DMS153 treated with DMSO at 0.1 percent for 48 hours (cell line): Measurements from ENCODE around the gene FGD2.
"Not testable (repeated sequence)": the region's sequence is repeated elsewhere in the genome, so short reads cannot be mapped to it uniquely, and the experiment has no call there.

Experiments used
- DNase-seq: peaks from one replicate; lab custom pipeline; 2025; ENCODE audit not compliant: unreplicated experiment; lab: John Stamatoyannopoulos, UW

FGD2 gene

DNA sequence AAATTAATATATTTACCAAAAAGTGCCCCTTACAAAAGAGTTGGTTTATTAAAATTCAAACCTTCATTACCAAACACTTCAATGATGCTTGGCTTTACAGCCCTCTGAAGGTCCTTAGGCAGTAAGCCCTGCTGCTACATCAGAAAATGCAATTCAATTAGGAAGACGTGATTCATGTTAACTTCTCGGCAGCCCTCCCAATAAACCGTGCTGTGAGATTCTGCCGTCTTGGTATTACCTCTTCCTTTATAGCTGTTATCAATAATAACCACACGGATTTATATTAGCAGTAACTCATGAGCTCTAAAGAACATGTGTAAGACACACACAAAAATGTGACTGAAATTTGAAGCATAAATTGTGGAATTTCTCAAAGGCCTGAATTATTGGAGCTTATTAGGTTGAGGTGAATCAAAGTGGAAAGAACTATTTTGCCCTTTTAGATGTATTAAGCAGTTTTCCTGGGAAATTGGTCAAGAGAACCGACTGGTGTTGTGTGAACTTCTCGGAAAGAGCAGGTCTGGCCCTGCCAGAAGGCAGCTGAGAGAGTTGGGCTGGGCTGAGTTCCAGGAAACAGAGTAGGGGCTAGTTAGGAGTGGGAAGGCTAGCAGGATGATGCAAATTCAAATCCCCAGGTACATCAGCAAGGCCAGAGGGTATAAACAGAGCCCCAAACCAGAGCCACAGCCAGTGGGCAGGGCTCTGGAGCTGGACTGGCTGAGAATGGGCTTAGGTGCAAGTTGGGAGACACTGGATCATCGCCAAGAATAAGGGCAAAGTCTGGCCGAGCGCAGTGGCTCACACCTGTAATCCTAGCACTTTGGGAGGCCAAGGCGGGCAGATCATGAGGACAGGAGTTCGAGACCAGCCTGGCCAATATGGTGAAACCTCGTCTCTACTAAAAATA is 33.1 kb downstream of the FGD2 start:
- no peak for DNase-seq

DNA sequence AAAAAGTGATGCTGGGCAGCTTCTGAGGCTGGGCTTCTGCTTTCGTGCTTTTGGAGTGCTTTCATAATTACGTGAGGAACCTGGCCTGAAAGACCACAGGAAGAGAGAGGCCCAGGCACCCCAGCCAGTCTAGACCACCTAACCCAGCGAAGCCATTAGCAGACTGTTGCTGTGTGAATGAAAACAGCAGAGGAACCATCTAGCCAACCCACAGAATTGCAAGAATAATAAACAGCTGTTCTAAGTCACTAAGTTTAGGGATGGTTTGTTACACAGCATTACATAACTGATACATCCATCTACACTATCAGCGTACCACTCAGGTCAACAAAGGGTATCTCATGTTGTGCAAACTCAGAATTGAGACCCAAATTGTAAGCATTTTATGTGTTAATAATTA is 34.5 kb downstream of the FGD2 start:
- no peak for DNase-seq

DNA sequence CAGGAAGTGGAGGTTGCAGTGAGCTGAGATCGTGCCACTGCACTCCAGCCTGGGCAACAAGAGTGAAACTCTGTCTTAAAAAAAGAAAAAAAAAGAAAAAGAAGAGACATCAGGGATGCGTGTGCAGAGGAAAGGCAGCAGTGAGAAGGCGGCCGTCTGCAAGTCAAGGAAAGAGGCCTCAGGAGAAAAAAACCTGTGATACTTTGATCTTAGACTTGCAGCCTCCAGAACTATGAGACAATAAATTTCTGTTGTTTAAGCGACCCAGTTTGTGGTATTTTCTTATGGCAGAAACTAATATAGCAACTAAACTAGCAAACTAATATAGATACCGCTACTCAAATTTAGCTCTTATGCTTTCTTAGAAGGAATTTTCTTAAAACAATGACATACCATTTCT is 36.1 kb downstream of the FGD2 start:
- no peak for DNase-seq

DNA sequence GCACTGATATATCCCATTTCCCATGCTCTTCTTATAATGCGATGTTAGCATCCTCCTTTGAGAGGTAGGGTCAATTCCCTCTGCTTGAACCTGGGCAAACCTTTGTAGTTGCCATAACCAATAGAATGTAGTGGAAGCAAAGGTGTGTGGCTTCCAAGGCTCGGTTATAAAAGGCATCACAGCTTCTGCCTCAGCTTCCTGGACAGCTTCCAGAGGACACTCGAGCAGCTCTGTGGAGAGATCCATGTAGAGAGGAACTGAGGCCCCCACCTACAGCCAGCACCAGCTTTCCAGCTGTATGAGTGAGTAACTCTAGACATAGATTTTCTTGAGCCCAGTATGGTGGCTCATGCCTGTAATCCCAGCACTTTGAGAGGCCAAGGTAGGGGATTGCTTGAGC is 36.7 kb downstream of the FGD2 start:
- DNase-seq = no peak

DNA sequence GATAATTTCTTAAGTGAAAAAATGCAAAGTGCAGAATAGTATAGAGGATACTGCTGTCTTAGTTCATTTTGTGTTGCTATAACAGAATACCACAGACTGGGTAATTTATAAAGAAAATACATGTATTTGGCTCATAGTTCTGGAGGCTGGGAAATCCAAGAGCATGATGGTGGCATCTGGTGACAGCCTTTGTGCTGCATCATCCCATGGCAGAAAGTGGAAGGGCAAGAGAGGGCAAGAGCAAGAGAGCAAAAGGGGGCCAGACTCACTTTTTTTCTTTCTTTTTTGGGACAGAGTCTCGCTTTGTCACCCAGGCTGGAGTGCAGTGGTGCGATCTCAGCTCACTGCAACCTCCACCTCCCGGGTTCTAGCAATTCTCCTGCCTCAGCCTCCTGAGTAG is 37.6 kb downstream of the FGD2 start:
- DNase-seq = not testable (repeated sequence)

DNA sequence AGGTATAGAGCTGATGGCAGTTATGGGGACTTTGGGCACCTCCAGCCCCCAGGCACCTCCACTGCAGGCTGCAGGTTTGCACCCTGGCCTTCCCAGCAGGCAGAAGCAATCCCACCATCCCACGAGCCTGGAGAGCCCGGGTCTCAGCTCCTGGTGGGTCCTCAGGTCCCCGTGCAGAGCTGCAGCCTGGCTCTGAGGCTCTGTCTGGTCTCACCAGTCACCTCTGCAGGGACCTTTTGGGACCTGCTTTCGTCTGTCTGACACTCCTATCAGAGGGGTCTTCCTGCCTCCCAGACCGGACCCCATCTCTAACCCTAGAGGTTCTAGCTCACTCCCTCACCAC is 41.9 kb downstream of the FGD2 start:
- no peak for DNase-seq

DNA sequence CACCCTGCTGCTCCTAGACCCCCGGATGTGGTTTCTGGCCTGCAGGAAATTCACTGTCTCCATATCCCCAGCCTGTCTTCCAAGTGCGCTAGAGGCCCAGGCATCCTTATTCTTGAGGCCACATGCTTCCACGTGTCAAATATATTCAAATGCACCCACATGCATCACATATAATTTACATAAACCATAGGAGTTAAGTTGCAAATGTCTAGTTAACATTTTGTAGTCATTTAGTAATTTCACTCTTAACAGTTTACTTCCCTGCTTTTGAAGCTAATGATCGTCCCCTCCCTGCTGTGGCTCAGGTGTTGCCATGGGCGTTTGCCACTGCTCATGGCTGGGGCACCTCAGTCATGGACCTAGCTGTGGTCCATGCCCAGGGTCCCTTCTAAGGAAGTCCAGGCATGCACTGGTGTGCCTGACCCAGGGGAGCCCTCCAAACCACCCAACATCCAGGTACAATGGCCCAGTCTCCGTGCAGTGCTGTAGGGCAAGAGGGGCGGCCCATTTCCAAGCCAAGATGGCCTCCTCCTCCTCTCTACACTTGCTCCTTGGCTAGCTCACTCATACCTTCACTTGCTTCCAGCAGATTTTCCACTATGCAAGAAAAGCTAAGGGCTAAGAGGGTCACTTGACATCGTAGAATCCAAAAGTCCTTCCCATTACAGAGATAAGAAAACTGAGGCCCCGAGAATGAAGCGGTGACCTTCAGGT is 42.4 kb downstream of the FGD2 start:
- no peak for DNase-seq

DNA sequence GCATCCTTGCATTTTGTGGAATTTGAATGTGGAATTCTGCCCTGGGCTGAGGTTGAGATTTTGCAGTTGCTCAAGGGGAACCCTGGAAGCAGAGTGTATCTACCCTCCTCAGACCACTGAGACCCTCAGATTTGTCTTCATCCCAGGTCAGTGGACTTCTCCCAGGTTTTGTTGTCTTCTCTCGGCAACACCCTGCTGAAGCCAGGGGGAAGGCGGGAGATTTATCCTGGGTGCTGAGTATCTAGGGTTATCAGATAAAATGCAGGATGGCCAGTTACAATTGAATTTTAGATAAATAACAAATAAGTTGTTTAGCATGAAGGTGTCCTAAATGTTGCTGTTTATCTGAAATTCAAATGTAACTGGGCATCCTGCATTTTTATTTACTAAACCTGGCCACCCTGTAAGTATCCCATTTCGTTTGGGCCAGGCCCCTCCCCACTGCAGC is 43.0 kb downstream of the FGD2 start:
- no peak for DNase-seq

DNA sequence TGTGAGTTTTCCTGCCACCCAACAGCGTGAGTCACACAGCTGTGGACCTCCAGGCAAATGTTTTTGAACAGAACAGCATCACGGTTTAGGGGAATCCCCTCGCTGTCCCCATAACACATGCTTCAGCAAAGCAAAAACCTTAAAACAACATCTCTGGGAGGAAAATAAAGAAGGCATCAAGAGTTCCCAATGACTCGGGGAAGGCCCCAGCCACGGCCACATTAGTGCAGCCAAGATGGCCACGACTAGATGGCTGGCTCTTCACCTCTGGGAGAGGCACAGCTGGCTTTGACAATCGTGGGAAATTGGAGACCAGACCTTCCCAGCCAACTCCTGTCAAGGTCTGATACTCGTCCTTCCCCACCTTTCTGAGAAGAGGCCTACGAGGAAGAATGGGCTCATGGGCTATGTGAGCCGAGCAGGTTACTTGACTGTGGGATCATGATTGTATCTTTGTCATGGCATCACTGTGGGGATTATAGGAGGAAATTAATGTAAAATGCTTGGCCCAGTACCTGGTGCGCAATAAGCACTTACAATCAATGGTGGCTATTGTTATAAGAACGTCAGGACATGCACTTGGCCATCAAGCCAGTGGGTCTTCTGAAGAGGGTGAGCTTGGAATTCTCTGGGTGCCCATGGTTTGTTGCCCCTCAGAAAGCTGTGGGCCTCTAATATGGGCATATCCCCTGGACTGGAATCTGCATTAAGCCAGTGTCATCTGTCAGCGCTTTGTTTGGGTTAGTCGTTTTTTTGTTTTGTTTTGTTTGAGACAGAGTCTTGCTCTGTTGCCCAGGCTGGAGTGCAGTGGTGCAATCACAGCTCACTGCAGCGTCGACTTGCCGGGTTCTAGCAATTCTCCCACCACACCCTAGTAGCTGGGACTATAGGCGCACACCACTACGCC is 43.6 kb downstream of the FGD2 start:
- no peak for DNase-seq

DNA sequence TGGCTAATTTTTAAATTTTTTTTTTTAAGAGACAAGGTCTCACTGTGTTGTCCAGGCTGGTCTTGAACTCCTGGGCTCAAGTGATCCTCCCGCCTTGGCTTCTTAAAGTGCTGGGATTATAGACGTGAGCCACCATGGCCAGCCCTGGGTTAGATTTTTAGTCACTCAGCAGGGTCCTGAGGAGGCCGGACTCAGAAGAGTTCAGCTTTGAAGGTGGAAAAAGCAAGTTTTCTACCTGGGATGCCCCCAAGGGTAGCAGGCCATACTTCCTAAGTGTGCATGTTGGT is 44.2 kb downstream of the FGD2 start:
- no peak for DNase-seq

DNA sequence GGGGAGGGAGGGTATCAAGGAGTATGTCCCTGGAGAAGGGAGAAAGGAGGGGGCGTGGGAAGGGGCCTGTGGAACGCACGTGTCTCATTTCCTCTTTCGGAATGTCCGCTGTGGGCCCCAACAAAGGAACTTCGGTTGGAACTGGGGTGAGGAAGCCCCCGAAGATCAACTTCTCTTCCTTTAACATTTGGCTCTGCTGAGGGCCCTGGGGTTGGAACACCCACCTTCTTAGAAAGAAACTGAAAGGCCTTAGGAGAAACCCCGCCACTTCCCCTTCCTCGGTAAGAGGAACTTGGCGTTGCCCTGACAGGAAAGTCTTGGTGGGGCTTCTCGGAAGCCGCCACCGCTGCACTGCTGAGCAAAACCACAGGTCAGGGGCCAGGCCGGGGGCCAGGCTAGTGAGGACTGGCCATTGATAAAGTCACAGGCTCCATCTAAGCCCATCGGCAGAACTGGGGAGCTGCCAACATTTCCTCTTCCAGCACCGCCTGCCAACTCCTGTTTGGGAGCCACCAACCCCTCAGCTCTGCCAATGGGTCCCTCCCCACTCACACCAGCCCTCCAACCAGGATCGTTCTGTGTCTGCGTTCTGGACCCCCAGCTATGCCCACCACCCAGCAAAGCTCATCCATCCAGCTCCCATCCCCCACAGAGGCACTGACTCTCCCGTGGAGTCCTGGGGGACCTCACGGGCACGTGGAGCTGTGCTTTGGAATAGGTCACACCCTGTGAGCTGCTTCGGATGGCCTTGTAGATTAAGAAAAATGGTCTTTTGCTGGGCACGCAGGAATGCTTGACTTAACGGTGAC is 44.8 kb downstream of the FGD2 start:
- DNase-seq = no peak

DNA sequence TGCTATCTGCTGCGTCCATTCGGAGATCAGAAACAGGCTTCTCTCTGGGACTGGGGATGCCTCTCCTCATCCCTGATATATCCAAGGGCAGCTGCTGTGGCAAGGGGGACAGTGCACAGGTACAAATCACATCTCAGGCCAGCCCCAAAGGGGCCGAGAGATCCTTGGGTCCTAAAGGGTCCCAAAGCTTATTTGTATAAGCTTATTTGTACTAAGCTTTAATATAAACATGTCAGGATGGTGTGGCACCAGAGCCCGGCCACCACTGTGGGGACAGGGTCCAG is 45.3 kb downstream of the FGD2 start:
- DNase-seq = no peak

DNA sequence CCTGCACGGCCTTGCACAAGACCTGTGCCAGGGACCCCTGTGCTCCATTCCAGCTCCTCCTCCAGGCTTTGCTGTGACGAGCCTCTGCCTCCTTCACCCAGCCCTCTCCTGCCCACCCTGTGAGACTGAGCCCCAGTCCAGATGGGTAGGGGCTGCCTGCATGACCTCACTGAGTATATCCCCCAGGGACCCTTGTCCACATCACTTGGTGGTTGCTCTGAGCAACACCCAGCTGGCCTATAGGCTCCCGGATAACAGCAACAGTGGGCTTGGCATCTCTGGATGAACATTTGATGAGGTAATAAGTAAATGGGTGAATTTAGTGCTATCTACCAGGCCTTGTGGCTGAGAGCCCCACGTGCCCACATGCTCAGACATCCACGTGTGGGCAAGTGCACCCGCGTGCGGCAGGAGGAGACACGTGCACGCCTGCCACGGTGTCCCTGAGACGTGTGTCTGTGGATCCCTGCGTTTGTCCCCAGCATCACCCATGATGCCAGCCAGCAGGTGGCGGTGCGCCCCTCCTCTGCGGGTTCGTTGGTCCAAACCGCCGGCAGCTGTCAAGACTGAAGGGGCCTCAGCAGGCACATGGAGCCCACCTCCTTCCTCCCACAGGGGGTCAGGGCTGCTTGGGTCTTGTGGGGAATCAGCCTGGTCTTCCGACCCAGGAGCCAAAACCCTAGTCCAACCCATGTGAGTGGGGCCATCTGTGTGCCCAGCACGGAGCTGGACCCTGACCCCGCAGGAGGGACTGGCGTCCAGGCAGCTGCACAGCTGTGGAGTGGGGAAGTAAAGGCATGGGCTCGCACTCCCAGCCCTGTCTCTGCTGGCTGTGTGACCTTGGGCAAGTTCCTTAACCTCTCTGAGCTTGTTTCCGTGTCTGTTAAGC is 45.9 kb downstream of the FGD2 start:
- no peak for DNase-seq

DNA sequence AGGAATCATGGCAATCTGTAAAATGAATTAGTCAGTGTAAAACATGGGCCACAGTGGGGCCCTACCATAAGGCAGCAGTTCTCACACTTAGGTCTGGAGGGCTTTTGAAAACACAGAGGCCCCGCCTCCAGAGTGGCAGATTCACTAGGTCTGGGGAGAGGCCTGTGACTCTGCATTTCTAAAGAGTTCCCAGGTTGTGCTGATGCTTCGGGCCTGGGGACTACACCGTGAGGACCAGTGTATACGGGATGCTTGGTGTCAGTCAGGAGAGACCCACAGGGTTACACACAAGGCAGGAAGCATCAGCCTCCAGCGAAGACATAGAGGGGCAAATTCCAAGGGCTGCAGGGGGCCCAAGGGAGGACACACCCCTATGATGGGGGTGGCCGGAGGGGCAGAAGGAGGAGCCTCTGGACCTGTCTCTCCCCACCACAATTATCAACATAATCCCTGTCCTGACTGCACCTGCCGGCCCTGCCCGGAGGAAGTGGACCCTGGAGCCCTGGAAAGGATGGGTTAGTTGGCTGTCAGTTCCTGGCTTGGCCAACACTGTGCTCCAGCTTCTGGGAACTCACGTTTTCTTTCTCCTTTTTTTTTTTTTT is 46.7 kb downstream of the FGD2 start:
- DNase-seq = no peak

DNA sequence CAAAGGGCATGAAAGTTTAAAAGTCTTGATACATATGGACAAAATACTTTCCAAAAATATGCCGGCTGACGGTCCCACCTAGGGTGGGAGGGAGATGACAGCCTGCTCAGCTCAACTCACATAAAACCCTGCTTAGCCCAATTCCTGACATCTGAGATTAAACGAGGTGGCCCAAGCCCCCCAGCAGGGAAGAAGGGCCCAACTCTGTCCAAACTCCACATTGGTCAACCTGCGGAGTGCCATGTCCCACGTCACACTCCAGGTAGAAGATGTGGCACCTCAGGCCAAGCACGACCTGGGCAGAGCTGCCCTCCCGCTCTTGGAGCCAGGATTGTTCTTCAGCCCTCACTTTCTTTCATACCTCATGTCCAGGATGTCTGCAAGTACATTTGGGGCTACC is 48.2 kb downstream of the FGD2 start:
- no peak for DNase-seq

DNA sequence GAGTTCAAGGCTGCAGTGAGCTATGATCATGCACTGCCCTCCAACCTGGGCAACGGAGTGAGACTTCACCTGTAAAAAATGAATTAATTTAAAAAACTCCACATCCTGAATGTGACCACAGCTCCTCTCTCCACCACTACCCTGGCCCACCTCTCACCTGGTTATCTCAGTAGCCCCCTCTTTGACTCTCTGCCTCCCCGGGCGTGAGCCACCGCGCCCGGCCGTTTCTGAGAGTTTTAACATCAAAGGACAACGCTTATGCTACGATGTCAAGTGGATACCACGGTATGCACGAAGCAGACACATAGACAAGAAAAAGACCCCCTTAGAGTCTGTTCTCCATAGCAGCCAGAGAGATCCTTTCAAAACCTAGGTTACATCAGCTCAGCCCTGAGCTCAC is 48.7 kb downstream of the FGD2 start:
- DNase-seq = no peak

DNA sequence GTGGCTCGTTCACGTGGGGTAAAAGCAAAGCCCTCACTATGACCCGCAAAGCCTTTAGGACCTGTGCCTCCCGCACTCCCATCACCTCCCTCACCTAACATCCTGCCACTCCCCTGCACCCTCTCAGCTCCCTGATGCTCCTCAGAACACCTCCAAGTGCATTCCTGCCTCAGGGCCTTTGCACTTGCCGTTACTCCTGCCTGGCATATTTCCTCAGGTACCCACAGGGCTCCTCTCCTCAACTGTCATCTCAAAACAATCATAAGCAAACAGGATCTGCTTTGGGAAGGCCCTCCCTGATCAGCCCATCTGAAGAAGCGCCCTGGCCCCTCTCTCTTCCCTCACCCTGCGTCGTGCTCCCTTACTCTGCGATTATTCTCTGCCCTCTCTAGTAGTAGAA is 49.1 kb downstream of the FGD2 start:
- no peak for DNase-seq

DNA sequence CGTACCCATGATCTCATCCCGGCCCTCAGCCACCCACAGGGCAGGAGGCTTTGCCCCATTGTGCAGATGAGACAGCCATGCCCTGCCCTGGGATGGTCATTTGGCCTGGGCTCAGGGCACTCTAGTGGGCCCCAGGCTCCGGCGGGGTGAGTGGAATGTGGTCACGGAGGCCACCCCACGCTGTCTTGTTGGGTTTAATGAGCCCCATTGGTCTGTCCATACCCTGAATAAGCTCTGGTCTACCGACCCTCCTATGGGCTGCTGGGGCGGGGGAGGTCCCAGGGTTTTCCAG is 50.6 kb downstream of the FGD2 start:
- no peak for DNase-seq

DNA sequence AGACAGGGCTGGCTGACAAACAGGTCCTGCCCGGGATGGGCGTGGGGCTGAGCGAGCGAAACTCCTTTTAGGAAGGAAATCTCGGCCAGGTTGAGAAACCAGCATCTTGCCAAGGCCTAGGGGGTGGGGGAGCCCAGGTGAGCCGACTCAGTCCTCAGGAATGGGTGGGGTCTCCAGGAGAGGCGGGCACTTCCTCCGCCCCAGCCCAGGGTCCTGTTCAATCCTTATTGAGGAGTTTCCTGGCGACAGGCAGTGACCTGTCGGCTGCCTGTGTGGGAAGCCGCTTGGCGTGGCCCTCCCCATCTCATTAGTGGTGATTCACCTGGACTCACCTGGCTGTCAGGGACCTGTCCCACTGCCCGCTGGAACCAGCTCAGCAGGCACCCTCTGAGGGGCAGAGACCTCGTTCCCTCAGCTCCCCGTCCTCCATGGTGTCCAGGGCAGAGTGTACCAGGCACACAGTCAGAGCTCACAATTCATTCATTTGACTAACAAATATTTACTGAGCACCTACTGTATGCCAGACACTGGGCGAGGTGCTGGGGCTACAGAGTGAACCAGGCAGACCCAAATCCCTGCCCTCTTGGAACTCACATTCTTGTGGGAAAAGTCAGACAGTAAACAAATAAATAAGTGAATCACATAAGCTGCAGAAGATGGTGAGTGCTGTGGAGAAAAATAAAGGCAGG is 51.1 kb downstream of the FGD2 start:
- DNase-seq = no peak

DNA sequence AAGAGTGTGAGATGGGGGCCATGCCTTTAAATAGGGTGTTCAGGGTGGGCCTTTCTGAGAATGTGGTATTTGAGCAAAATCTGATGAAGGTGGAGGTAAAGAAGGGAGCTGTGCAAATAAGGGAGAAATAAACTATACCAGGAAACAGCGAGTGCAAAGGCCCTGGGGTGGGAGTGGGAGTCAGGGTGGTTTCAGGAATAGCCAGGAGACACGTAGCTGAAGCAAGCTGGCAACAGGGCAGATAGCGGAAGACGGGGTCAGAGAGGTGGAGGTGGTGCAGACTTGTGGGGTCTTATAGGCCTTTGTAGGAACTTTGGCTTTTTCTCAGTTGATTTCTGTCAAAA is 51.6 kb downstream of the FGD2 start:
- no peak for DNase-seq
